Stimulated activated CD8-positive, alpha-beta memory T cell treated with anti-CD3 and anti-CD28 coated beads, Interleukin-15, amount 100 ng/mL, for 24 hours (primary cell): ENCODE results near the gene UAP1L1.

ENCODE experiments used
- DNase-seq: peaks from one replicate; pipeline ENCODE4 v3.0.0-alpha.2; 2020; ENCODE audit warnings: low read depth

The UAP1L1 gene

DNA sequence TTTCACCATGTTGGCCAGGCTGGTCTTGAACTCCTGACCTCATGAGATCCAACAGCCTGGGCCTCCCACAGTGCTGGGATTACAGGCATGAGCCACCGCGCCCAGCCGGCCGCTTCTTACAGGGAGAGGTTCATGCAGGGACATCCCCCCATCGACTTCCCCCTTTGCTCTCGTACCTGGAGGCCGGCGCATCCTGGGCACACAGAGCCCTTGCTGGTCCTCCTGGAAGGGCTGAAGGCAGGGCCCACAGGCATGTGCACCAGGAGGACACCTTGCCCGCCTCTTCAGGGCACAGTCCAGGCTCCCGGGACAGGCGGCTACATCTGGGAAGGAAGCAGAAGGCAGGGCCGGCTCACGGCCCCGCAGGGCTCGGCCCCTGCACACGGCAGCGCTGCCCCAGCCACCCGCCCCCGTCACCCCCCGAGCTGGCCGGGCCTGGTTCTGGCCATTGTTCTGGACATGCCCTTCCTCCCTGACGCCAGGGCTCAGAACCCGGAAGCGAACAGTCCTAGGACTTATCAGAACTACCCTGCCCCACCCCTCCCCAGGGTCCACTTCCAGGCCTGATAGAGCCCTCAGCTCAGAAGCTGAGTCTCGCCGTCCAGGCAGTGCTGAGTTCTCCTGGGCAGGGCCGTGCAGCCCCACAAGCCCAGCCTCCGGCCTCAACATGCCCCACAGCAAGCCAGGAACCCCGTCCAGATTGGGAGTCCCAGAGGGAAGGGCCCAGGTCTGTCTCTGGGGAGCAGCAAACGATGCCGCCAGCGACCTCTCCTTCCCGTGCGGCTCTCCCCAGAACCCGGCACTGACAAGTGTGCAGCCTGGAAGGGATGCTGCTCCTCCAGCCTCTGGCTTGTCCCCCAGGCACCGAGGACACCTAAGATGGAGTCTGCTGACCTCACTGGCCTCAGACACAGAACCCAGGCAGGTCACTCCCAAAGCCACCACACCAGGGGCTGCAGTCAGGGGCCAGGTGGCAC is 34.3 kb upstream of the UAP1L1 start:
- DNase-seq = no peak

- no peak for DNase-seq
Measured at GRCh38 chr9:137044037-137044436, 33.3 kb upstream of the UAP1L1 start.

GRCh38 chr9:137044502-137045177 is 32.7 kb upstream of the UAP1L1 start:
- DNase-seq = no peak

DNA sequence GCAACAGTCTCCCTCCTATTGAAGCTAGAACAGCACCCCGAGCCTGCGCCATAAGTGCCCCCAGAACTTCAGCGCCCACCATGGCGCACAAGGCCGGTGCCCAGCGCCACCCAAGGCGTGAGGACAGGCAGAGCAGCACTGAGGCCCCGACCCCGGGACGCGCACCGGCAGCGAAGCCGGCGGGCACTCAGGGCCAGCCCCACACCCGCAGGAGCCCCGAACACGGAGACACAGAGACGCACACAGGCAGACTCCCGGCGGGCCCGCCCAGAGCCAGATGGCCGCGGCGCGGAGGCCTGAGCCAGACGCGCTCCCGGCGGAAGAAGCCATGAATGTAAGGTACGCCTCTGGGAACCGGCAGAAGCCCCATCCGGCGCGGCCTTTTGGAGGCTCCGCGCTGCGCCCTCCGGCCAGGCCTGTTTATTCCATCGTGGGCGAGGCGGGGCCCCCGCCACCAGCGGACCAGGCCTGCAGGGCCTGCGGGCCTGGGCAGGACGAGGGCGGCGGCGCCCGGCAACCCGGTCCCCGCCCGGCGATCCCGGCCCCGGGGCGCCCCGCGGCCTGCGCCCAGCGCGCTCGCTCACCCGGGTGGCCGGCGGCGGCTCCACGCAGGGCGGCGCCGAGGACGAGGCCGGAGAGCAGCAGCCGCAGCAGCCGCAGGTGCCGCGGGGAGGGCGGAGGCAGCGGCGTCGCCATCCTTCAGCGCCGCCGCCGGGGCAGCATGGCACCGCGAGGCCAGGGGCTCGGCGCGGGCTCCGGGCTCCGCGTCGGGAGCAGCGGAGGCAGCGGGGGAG is 31.8 kb upstream of the UAP1L1 start:
- no peak for DNase-seq

- peak; percentile 57 for DNase-seq
Measured at GRCh38 chr9:137046088-137046787, 31.1 kb upstream of the UAP1L1 start, which contains the start of gene NPDC1. TSS of gene NPDC1 (minus strand) at chr9:137046177. CDS start at chr9:137045989, 188 bp downstream.

GRCh38 chr9:137048655-137049543 is 28.4 kb upstream of the UAP1L1 start:
- no peak for DNase-seq

- DNase-seq = peak; percentile 35
Measured at GRCh38 chr9:137049544-137050449, 27.5 kb upstream of the UAP1L1 start.

DNA sequence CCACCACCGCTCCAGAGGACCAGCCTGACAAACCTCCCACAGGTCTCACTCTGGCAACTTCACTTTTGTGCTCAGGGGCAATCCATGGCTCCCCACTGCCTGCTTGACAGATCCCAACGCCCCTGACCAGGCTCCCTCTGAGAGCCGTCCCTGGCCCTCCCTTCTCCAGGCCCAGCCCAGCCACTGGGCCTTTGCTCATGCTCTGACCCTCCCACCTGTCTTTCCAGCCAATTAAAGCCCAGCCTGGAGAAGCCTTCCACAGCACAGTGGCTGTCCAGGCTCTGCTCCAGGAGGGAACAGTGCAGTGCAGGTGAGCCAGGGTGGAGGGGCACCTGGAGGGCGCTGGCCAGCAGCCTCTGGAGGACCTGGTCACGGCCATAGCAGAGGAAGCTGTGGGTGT is 26.7 kb upstream of the UAP1L1 start:
- no peak for DNase-seq

DNA sequence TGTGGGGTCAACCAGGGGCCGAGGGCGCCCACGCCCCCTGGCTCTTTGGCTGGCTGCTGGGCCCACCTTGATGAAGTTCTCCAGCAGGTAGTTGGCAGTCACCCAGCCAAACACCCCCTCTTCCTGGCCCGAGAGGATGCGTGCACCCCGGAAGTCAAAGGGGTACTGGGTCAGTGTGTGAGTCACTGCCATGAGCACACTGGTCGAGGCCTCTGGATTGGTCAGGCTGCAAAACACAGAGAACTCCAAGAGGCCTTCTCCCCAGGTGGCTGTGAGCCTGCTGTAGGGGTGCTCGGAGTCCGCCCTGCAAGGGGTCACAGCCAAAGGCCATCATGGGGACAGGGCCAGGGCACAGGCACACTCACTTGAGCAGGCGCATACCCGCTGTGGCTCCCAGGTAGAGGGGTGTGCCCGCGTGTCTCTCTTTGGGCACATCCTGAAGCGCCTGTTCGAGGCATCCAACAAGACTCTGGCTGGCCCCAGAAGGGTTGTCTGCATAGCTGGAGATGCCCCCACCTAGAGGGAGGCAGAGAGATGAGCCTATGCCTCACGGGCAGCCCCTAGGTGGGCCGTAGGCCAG is 26.1 kb upstream of the UAP1L1 start:
- no peak for DNase-seq

- DNase-seq = no peak
Measured at GRCh38 chr9:137052293-137052692, 25.0 kb upstream of the UAP1L1 start.

DNA sequence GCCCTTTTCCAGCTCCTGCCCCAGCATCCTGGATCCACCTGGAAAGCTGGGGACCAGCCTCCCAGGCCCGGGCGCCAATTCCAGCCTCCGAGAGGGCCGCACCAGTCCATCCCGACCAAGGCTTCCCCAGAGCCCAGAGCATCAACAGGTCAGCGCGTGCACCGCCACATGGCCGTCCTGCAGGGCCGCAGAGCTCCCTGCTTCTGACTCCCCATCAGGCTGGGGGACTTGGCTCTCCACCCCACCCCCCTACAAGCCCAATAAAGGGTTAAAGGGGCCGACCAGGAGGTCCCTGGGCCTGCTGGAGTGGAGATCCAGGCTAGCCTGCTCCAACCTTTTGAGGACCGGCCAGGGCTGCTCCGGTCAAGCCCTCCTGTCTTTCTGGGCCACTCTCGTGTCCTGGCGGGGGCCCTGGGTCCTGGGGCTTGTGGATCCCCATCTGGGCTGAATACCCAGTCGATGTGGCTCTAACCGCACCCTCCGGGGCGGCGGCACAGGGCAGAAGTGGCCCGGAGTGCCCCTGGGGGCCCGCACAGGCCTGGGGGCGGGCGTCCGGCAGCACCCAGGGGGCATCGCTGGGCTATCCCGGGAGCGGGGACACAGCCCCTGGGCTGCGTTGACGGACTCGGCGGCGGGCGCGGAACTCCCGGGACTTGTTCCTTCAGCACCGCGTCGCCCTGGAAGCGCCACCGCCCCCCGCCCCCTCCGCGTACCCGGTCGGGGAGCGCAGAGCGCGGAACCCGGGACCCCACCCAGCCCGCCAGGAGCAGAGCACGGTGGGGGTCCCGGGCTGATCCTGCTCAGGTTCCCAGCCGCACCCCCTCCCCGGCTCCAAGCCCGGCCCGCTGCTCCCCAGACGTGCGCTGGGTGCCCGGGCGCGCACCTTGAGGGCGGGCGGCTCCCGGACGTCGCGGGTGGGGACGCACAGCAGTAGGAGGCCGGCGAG is 24.0 kb upstream of the UAP1L1 start:
- DNase-seq = no peak

DNA sequence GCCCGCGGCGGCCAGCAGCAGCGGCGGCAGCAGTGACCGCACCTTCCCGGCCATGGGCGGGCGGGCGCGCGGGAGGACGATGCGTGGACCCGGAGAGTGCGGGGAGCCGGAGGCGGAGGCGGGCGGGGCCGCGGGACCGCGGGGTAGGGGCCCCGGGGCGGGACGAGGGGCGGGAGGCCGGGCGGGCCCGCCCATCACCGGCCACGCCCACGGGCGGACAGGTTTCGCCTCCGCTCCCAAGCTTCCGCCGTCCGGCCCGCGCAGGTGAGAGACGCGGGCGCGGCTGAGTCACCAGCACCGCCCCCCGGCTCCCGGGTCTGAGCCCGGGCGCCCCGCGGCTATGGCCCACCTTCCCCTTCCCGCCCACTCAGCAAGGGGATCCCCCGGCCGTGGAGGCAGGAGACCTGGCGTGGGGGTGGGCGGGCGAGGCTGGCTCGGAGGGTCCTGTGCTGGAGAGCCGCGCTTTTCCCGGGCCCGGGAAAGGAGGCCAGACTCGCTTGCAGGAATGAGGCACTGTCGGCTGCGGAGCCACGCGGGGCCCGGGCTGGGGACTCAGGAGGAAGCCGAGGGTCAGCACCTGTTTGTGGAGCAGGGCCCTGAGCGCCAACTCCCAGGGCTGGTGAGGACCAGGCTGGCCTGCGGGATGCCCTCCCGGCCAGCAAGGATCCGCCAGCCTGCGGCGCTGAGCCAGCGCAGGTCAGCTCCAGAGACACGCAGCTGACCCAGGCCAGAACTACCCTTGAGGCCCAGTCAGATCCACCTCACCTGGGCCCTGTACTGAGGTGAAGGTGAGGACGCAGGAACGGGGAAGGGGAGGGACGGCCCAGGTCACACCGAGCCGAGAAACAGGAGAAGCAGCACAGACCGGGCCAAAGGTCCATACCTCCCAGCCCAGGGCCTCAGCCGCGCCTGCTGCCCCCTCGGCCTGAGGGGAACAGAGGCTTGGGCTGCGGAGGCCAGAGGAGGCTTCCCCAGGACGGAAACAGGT is 23.1 kb upstream of the UAP1L1 start, which contains the start of gene ENTPD2:
Gene ENTPD2, minus strand, starts transcription at position 118 of the 988 bp plus-strand sequence. Its CDS starts 64 bp downstream, at position 54.
- no peak for DNase-seq

GRCh38 chr9:137054932-137055384 is 22.4 kb upstream of the UAP1L1 start:
- DNase-seq = no peak

- no peak for DNase-seq
Measured at GRCh38 chr9:137055385-137056364, 21.6 kb upstream of the UAP1L1 start.

- no peak for DNase-seq
Measured at GRCh38 chr9:137056739-137057415, 20.4 kb upstream of the UAP1L1 start.
